A549 treated with DMSO at 1 μM for 4 hours (cell line): ENCODE data around the gene KIF21A. TPM values are rescaled to one million over a fixed set of nuclear protein-coding genes. Genes with fewer than 3 reads are reported as not detected.

Experiments used
- total RNA-seq: library from RNA; stranded (reverse); fragments of 200-300 nt; extraction: Qiagen RNA extraction; gene quantifications from 5 replicates; pipeline ENCODE4 v1.2.3, GENCODE V29; 2022; ENCODE audit warnings: low read depth

KIF21A gene, protein sequence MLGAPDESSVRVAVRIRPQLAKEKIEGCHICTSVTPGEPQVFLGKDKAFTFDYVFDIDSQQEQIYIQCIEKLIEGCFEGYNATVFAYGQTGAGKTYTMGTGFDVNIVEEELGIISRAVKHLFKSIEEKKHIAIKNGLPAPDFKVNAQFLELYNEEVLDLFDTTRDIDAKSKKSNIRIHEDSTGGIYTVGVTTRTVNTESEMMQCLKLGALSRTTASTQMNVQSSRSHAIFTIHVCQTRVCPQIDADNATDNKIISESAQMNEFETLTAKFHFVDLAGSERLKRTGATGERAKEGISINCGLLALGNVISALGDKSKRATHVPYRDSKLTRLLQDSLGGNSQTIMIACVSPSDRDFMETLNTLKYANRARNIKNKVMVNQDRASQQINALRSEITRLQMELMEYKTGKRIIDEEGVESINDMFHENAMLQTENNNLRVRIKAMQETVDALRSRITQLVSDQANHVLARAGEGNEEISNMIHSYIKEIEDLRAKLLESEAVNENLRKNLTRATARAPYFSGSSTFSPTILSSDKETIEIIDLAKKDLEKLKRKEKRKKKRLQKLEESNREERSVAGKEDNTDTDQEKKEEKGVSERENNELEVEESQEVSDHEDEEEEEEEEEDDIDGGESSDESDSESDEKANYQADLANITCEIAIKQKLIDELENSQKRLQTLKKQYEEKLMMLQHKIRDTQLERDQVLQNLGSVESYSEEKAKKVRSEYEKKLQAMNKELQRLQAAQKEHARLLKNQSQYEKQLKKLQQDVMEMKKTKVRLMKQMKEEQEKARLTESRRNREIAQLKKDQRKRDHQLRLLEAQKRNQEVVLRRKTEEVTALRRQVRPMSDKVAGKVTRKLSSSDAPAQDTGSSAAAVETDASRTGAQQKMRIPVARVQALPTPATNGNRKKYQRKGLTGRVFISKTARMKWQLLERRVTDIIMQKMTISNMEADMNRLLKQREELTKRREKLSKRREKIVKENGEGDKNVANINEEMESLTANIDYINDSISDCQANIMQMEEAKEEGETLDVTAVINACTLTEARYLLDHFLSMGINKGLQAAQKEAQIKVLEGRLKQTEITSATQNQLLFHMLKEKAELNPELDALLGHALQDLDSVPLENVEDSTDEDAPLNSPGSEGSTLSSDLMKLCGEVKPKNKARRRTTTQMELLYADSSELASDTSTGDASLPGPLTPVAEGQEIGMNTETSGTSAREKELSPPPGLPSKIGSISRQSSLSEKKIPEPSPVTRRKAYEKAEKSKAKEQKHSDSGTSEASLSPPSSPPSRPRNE (N-terminal part only)
- total RNA-seq, result 18.7 to 25.3 TPM (median 24.0 TPM) in 5 replicates

GRCh38 chr12:39443081-39443928, at the start of gene KIF21A:
TSS of gene KIF21A (minus strand) at chr12:39443120. CDS start at chr12:39442970, 150 bp downstream.

Other genes with a start within 250 kb of the KIF21A start
- not detected in 5 replicates for gene ABCD2, start 176.7 kb upstream of the KIF21A start, total RNA-seq